DOHH2 (cell line): Measurements from ENCODE around the gene LRRC32.

Experiments used
- CTCF ChIP-seq: fragments of 200-600 bp; sonication (generic); IDR thresholded peaks from one replicate; pipeline ENCODE4 v1.5.1; 2014; ENCODE audit warnings: antibody characterized with exemption, mild to moderate bottlenecking, low read depth, low read length; ENCODE audit not compliant: poor library complexity, severe bottlenecking
- EZH2phosphoT487 ChIP-seq: fragments of 200-600 bp; sonication (generic); IDR thresholded peaks from 2 replicates; pipeline ENCODE4 v1.6.1; 2017; ENCODE audit warnings: borderline replicate concordance, mild to moderate bottlenecking, antibody characterized with exemption, low read length, moderate library complexity, mixed read lengths

DNA sequence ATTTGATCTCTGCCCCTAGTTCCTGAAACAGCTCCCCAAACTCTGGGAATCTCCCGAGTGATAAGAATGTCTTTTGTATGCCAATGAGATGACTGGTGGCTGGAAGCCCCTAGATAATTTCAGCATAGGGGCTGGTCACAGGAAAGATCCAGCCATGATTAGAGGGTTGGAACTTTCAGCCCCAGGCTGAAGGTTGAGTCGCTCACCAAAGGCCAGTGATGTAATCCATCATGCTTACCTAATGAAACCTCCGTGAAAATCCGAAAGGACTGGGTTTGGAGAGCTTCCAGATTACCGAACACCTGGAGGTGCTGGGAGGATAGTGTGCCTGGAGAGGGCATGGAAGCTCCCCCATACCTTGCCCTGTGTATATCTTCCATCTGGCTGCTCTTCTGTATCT, 26.0 kb downstream of the LRRC32 start:
- TF ChIP-seq CTCF = no peak
- no peak for TF ChIP-seq EZH2phosphoT487
